Stomach (tissue), 9 donors: ENCODE measurements around the gene DMPK. TPM values are rescaled to one million over a fixed set of nuclear protein-coding genes. Genes with fewer than 3 reads are reported as not detected.
A peak's percentile ranks its signal among the peaks of the same experiment; 100 is the strongest.

ENCODE experiments used
- DNase-seq, 2 donors: peaks; one replicate each; pipeline versions ENCODE4 v3.0.0 to v3.0.0-alpha.2; 2013 to 2019
- H3K27ac ChIP-seq, 5 donors: fragments of 200-600 bp in 4 of 5; sonication (generic) in 4 of 5; one replicate each; pipeline ENCODE4 v1.5.1; 2013 to 2019; ENCODE audit warnings: mild to moderate bottlenecking in 1 of 5, moderate library complexity in 1 of 5
- H3K27me3 ChIP-seq, 3 donors: fragments of 200-600 bp; sonication (generic); one replicate each; pipeline ENCODE4 v1.5.1; 2017 to 2019; ENCODE audit warnings: mixed run types in 1 of 3
- H3K36me3 ChIP-seq, 4 donors: fragments of 200-600 bp; sonication (generic); 1 replicate in 3 of 4; 2 replicates in 1 of 4; pipeline ENCODE4 v1.5.1; 2016 to 2019
- H3K4me1 ChIP-seq, 4 donors: fragments of 200-600 bp; sonication (generic); one replicate each; pipeline ENCODE4 v1.5.1; 2016 to 2019
- H3K4me3 ChIP-seq, 4 donors: fragments of 200-600 bp; sonication (generic) in 3 of 4; one replicate each; pipeline ENCODE4 v1.5.1; 2016 to 2019; ENCODE audit warnings: mild to moderate bottlenecking in 1 of 4
- H3K9me3 ChIP-seq, 4 donors: fragments of 200-600 bp; sonication (generic); one replicate each; pipeline ENCODE4 v1.5.1; 2016 to 2019
- EP300 ChIP-seq: sonication (generic); formaldehyde crosslinking; IDR thresholded peaks from one replicate; pipeline ENCODE4 v1.6.1; 2017; ENCODE audit warnings: antibody characterized with exemption
- POLR2A ChIP-seq, 4 donors: fragments of 450-650 bp; IDR thresholded peaks; one replicate each; pipeline ENCODE4 v1.6.1; 2016; ENCODE audit warnings: antibody characterized with exemption in 4 of 4, control low read depth in 2 of 4, mild to moderate bottlenecking in 1 of 4, moderate library complexity in 1 of 4
- POLR2AphosphoS5 ChIP-seq, 3 donors: sonication (generic); formaldehyde crosslinking; IDR thresholded peaks; one replicate each; pipeline ENCODE4 v1.6.1; 2016; ENCODE audit warnings: antibody characterized with exemption in 3 of 3
- WGBS, 5 donors: extraction: QIAGEN DNeasy Blood & Tissue Kit in 3 of 5; methylation state at CpG; one replicate each; pipeline versions ENCODE4 v1.1.5 to v1.1.7; 2013 to 2018; 5-methylcytosine and 5-hydroxymethylcytosine counted together
- intact Hi-C: fragments of 100-400 bp; cut with DNase I; formaldehyde crosslinking; loops from one replicate; pipeline ENCODE4 v1.15.1; 2023; ENCODE audit warnings: low total_unique reads
- polyA plus RNA-seq, 3 donors: library from polyadenylated mRNA; stranded (reverse); fragments of 200-250 nt; gene quantifications; one replicate each; pipeline ENCODE4 v1.2.3, GENCODE V29; 2013
- total RNA-seq, 5 donors: library from RNA; depleted of rRNA; stranded (reverse); fragments of >200 nt; gene quantifications; one replicate each; pipeline versions ENCODE4 v1.1.0 to v1.2.3, GENCODE V29; 2014 to 2016
- TF ChIP-seq, protein P1 (sequence below), 7 experiments: fragments of 450-650 bp in 4 of 7; fragments of 200-600 bp in 3 of 7; sonication (generic) in 3 of 7; IDR thresholded peaks; one replicate each; pipeline ENCODE4 v1.5.1; 2016 to 2019; ENCODE audit warnings: antibody characterized with exemption in 7 of 7, control low read depth in 2 of 7, mild to moderate bottlenecking in 1 of 7
- donor health status: healthy with polysubstance abuse.
- donor health status: Bipolar disorder and iron deficiency.
- donor health status: healthy.

DMPK gene
- total and polyA plus RNA-seq, 8 donors, result 27.2 to 248 (median 71.9) TPM

DNA sequence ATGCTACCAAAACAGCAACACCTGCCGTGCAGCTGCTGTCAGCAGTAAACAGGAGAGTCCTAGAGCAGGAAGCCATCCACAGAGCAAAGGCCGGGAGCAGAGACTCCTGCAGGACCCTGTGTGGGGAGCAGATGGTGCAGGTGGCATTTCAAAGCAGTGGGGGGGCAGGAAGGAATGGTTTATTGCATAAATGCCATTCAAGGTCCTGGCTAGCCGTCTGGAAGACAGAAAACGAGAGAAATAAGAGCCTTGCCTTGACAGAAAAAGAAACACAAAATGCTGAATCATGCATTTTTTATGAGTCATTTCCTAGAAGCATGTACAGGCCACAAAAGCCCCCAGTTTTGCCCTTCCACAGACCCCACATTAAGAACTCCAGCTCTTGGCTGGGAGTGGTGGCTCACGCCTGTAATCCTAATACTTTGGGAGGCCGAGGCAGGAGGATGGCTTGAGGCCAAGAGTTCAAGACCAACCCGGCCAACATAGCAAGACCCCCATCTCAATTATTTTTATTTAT, 27.4 kb upstream of the DMPK start:
- Histone ChIP-seq H3K36me3 (peaks cover 0 to 5% (median under 1%) of the 10 kb centered on the region in 4 donors), H3K4me3 (no peak overlapping the region), H3K4me1 (peaks cover 0 to 10% (median 0%) of the 10 kb centered on the region in 4 donors), H3K27ac (no peak overlapping the region), H3K9me3 (no peaks in the 10 kb centered on the region), H3K27me3 (peaks cover 0 to 10% (median 0%) of the 10 kb centered on the region in 3 donors)
- WGBS, 5 donors, result 44 to 62% (median 54%) methylated on average over 7 of the region's 7 CpGs
- TF ChIP-seq EP300 (no peak), POLR2AphosphoS5 (IDR thresholded peaks at IDR 0.05) (no peak), POLR2A (IDR thresholded peaks at IDR 0.05) (no peak)
- TF ChIP-seq, protein P1, sequence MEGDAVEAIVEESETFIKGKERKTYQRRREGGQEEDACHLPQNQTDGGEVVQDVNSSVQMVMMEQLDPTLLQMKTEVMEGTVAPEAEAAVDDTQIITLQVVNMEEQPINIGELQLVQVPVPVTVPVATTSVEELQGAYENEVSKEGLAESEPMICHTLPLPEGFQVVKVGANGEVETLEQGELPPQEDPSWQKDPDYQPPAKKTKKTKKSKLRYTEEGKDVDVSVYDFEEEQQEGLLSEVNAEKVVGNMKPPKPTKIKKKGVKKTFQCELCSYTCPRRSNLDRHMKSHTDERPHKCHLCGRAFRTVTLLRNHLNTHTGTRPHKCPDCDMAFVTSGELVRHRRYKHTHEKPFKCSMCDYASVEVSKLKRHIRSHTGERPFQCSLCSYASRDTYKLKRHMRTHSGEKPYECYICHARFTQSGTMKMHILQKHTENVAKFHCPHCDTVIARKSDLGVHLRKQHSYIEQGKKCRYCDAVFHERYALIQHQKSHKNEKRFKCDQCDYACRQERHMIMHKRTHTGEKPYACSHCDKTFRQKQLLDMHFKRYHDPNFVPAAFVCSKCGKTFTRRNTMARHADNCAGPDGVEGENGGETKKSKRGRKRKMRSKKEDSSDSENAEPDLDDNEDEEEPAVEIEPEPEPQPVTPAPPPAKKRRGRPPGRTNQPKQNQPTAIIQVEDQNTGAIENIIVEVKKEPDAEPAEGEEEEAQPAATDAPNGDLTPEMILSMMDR (IDR thresholded peaks at IDR 0.05), result no peak
- peak in 1 of 2 donors; percentile 16 for DNase-seq
- intact Hi-C loops, result no loop called here

DNA sequence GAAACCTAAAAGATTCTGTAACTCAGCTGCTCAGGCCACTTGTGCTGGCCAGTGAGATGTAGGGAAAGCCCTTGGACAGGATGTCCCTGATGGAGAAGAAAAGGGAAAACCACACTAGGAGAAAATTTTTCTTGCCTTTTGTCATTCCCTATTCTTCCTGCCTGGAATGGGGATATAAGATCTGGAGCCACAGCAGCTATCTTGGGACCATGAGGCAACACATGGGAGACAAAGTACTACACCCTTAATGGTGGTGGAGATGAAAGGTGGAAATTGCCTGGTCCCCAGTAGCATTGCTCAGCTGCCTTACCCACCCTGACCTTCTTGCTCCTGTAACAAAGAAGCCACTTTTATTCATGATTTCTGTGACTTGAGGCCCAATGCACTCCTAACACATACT, 23.4 kb upstream of the DMPK start:
- Histone ChIP-seq H3K4me1 (peaks cover 0 to 10% (median 0%) of the 10 kb centered on the region in 4 donors), H3K4me3 (no peak overlapping the region), H3K36me3 (no peaks in the 10 kb centered on the region), H3K27ac (no peak overlapping the region), H3K9me3 (no peaks in the 10 kb centered on the region), H3K27me3 (peaks cover 0 to 21% (median 0%) of the 10 kb centered on the region in 3 donors)
- intact Hi-C loops, result no loop called here
- TF ChIP-seq POLR2A (IDR thresholded peaks at IDR 0.05) (no peak), EP300 (no peak)
- DNase-seq, result no peak

DNA sequence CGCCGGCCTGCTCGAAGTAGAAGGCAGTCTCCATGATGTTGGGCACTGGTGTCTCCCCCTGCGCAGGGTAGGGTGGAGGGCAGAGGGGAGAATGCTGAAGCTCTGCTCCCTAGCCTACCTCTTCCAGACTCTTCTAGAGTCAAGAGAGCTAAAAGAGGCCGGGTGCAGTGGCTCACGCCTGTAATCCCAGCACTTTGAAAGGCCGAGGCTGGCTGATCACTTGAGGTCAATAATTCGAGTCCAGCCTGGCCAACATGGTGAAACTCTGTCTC, 22.6 kb upstream of the DMPK start:
- intact Hi-C loops, result no loop called here
- Histone ChIP-seq H3K36me3 (no peaks in the 10 kb centered on the region), H3K27ac (no peak overlapping the region), H3K9me3 (no peaks in the 10 kb centered on the region), H3K4me3 (no peak overlapping the region), H3K4me1 (peaks cover 0 to 6% (median 0%) of the 10 kb centered on the region in 4 donors), H3K27me3 (peaks cover 0 to 27% (median 0%) of the 10 kb centered on the region in 3 donors)
- 88 to 92% (median 90%) methylated on average over 7 to 8 of the region's 8 CpGs for WGBS, 5 donors
- TF ChIP-seq EP300 (no peak), POLR2AphosphoS5 (IDR thresholded peaks at IDR 0.05) (no peak), POLR2A (IDR thresholded peaks at IDR 0.05) (no peak)
- TF ChIP-seq, protein P1 (IDR thresholded peaks at IDR 0.05), result no peak
- no peak for DNase-seq

DNA sequence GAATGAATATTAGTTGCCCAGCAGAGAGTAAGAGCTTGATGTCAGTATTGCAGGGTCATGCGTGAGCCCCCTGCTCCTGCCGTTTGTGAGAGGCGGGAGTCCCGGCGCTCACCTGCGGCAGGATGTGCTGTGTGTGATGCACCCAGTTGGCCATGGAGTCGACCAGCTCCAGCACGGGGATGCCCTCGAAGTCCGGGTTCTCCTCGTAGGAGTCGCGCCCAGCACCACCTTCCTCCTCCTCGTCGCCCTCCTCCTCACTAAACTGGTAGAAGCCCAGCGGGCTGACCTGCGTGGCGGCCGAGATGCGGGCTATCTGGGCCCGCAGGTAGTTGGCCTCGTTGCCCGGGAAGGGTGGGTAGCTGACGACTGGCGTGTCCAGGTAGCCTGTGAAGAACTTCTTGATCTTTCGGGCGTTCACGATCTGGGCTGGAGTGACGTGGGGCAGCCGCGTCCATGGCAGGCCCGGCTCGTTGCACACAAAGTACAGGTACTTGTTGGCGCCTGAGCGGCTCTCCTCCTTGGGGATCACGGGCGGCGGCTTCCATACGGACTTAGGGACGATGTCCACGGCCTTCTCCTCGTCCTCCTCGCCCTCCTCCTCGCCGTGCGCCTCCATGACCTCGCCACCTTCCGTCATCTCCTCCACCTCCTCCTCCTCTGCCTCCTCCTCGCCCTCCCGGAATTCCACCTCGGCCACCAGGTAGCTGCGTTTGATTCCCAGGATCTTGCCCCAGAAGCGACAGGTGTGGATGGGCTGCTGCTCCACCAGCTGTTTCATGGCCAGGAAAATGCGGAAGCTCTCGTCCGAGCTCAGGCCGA, 22.1 kb upstream of the DMPK start:
- DNase-seq, result no peak
- no peaks in the 10 kb centered on the region for H3K9me3 ChIP-seq
- no peak overlapping the region for H3K27ac ChIP-seq
- peaks cover 0 to 3% (median under 1%) of the 10 kb centered on the region in 4 donors for H3K4me1 ChIP-seq
- 85 to 88% (median 86%) methylated on average over 49 to 57 of the region's 57 CpGs for WGBS, 5 donors
- H3K4me3 ChIP-seq, result no peak overlapping the region
- H3K36me3 ChIP-seq, result no peaks in the 10 kb centered on the region
- H3K27me3 ChIP-seq, result peaks cover 0 to 27% (median 0%) of the 10 kb centered on the region in 3 donors
- TF ChIP-seq, protein P1 (IDR thresholded peaks at IDR 0.05), result no peak
- TF ChIP-seq POLR2A (IDR thresholded peaks at IDR 0.05) (no peak), POLR2AphosphoS5 (IDR thresholded peaks at IDR 0.05) (no peak), EP300 (no peak)
- intact Hi-C loops, result no loop called here
